H1 (cell line): Measurements from ENCODE around the gene NCF2. TPM values are rescaled to one million over a fixed set of nuclear protein-coding genes. Genes with fewer than 3 reads are reported as not detected.

Experiments
- CTCF ChIA-PET: fragments of 300-600 bp; sonication (Branson Sonifier 250); formaldehyde crosslinking; loops from one replicate; lab custom pipeline; 2021; ENCODE audit not compliant: partially characterized antibody; lab: Charles Lee
- POLR2A ChIA-PET: fragments of 300-600 bp; sonication (Branson Sonifier 250); formaldehyde crosslinking; loops from one replicate; lab custom pipeline; 2021; ENCODE audit warnings: inconsistent platforms; ENCODE audit not compliant: partially characterized antibody; lab: Charles Lee
- DNase-seq, 2 experiments: peaks; one replicate each; pipeline versions ENCODE4 v3.0.0 to v3.0.0-alpha.2; 2010 to 2022; ENCODE audit warnings: low spot score in 2 of 2, low read depth in 1 of 2, mixed read lengths in 1 of 2
- FAIRE-seq: peaks from 2 replicates; lab custom pipeline; 2011; peaks lifted over from hg19 to GRCh38; lab: Jason Lieb, UNC
- H2AFZ ChIP-seq: 2 replicates; pipeline ENCODE4 v1.8.1; 2012; ENCODE audit warnings: low read length, inconsistent platforms
- H2AK5ac ChIP-seq: 2 replicates; pipeline ENCODE4 v1.6.1; 2013; ENCODE audit warnings: low read depth, low read length
- H2BK120ac ChIP-seq: replicated peaks from 2 replicates; pipeline ENCODE3; 2013; ENCODE audit warnings: low read depth, low read length, inconsistent platforms
- H2BK12ac ChIP-seq: 2 replicates; pipeline ENCODE4 v1.6.1; 2013; ENCODE audit warnings: low read depth, low read length
- H2BK15ac ChIP-seq: 2 replicates; pipeline ENCODE4 v1.6.1; 2013; ENCODE audit warnings: low read length
- H2BK20ac ChIP-seq: 2 replicates; pipeline ENCODE4 v1.6.1; 2013; ENCODE audit warnings: low read length
- H2BK5ac ChIP-seq: 2 replicates; pipeline ENCODE4 v1.6.1; 2013; ENCODE audit warnings: low read depth, low read length
- H3K14ac ChIP-seq: 2 replicates; pipeline ENCODE4 v1.6.1; 2013; ENCODE audit warnings: inconsistent platforms; ENCODE audit not compliant: insufficient read length
- H3K18ac ChIP-seq: 2 replicates; pipeline ENCODE4 v1.6.1; 2013; ENCODE audit warnings: low read length; ENCODE audit errors: extremely low read depth
- H3K23ac ChIP-seq: 2 replicates; pipeline ENCODE4 v1.6.1; 2013; ENCODE audit warnings: inconsistent platforms; ENCODE audit not compliant: insufficient read length
- H3K23me2 ChIP-seq: 2 replicates; pipeline ENCODE4 v1.6.1; 2013; ENCODE audit warnings: low read depth, low read length
- H3K27ac ChIP-seq: 2 replicates; pipeline ENCODE4 v1.6.1; 2011; ENCODE audit warnings: low read depth, low read length, inconsistent platforms
- H3K27me3 ChIP-seq, 4 experiments: replicated peaks in 1 of 4; 1 replicate in 1 of 4; 2 replicates in 3 of 4; pipeline versions ENCODE4 v1.6.1 to v1.8.1; 2011 to 2013; ENCODE audit warnings: low read length in 3 of 4, mild to moderate bottlenecking in 3 of 4, inconsistent platforms in 2 of 4, mixed read lengths in 2 of 4, moderate library complexity in 1 of 4; ENCODE audit not compliant: control insufficient read depth in 3 of 4, insufficient read depth in 3 of 4; ENCODE audit errors: extremely low read depth in 1 of 4
- H3K36me3 ChIP-seq, 4 experiments: 2 replicates each; pipeline versions ENCODE4 v1.6.1 to v1.8.1; 2011 to 2013; ENCODE audit warnings: mild to moderate bottlenecking in 4 of 4, low read length in 3 of 4, moderate library complexity in 2 of 4, control low read depth in 1 of 4, inconsistent platforms in 1 of 4; ENCODE audit not compliant: insufficient read depth in 4 of 4, control insufficient read depth in 2 of 4
- H3K4ac ChIP-seq: replicated peaks from 2 replicates; pipeline ENCODE3; 2013; ENCODE audit warnings: low read length, low read depth, mixed read lengths, inconsistent platforms; ENCODE audit not compliant: insufficient read length
- H3K4me1 ChIP-seq, 4 experiments: replicated peaks in 1 of 4; 1 replicate in 1 of 4; 2 replicates in 3 of 4; pipeline versions ENCODE4 v1.6.1 to v1.8.1; 2011 to 2013; ENCODE audit warnings: low read length in 3 of 4, inconsistent platforms in 2 of 4, mixed read lengths in 1 of 4; ENCODE audit not compliant: insufficient read depth in 4 of 4, control insufficient read depth in 3 of 4
- H3K4me2 ChIP-seq, 2 experiments: 2 replicates each; pipeline versions ENCODE4 v1.6.1 to v1.8.1; 2011 to 2013; ENCODE audit warnings: low read depth in 2 of 2, low read length in 2 of 2, control low read depth in 1 of 2, inconsistent platforms in 1 of 2, mild to moderate bottlenecking in 1 of 2; ENCODE audit not compliant: insufficient read depth in 1 of 2
- H3K4me3 ChIP-seq, 4 experiments: fragments of 200-600, 300-600 bp in 1 of 4; sonication (generic), shearing (Covaris generic), sonication (Bioruptor Twin) in 1 of 4; 2 replicates each; pipeline versions ENCODE4 v1.5.1 to v1.8.1; 2011 to 2016; ENCODE audit warnings: low read length in 4 of 4, low read depth in 3 of 4, control low read depth in 2 of 4, inconsistent platforms in 2 of 4, mild to moderate bottlenecking in 2 of 4, mixed read lengths in 1 of 4, moderate library complexity in 1 of 4; ENCODE audit not compliant: insufficient read depth in 2 of 4; ENCODE audit errors: extremely low read depth in 1 of 4
- H3K56ac ChIP-seq: replicated peaks from 2 replicates; pipeline ENCODE3; 2013; ENCODE audit warnings: low read depth, mild to moderate bottlenecking, mixed read lengths, low read length, inconsistent platforms; ENCODE audit not compliant: insufficient read length
- H3K79me1 ChIP-seq: 2 replicates; pipeline ENCODE4 v1.6.1; 2013; ENCODE audit warnings: low read depth, low read length, control low read depth
- H3K79me2 ChIP-seq, 2 experiments: 2 replicates each; pipeline versions ENCODE4 v1.6.1 to v1.8.1; 2012 to 2013; ENCODE audit warnings: low read length in 2 of 2, mild to moderate bottlenecking in 2 of 2, inconsistent platforms in 1 of 2; ENCODE audit not compliant: insufficient read depth in 2 of 2, control insufficient read depth in 1 of 2
- H3K9ac ChIP-seq, 4 experiments: replicated peaks in 1 of 4; 1 replicate in 1 of 4; 2 replicates in 3 of 4; pipeline versions ENCODE4 v1.6.1 to v1.8.1; 2011 to 2013; ENCODE audit warnings: low read depth in 3 of 4, low read length in 3 of 4, control low read depth in 2 of 4, mild to moderate bottlenecking in 2 of 4, moderate library complexity in 2 of 4, inconsistent platforms in 1 of 4; ENCODE audit errors: extremely low read depth in 1 of 4
- H3K9me3 ChIP-seq, 2 experiments: 2 replicates each; pipeline versions ENCODE4 v1.6.1 to v1.8.1; 2012 to 2013; ENCODE audit warnings: mild to moderate bottlenecking in 2 of 2, moderate library complexity in 2 of 2, control low read depth in 1 of 2, inconsistent platforms in 1 of 2, low read depth in 1 of 2, low read length in 1 of 2, mixed read lengths in 1 of 2; ENCODE audit not compliant: insufficient read depth in 2 of 2
- H4K20me1 ChIP-seq, 2 experiments: replicated peaks in 1 of 2; 2 replicates each; pipeline versions ENCODE3 to v1.8.1; 2011 to 2013; ENCODE audit warnings: inconsistent platforms in 2 of 2, low read length in 2 of 2, mild to moderate bottlenecking in 1 of 2; ENCODE audit not compliant: insufficient read depth in 2 of 2, control insufficient read depth in 1 of 2
- H4K5ac ChIP-seq: 2 replicates; pipeline ENCODE4 v1.6.1; 2013; ENCODE audit warnings: low read length, low read depth, mixed read lengths, inconsistent platforms; ENCODE audit not compliant: insufficient read length
- H4K8ac ChIP-seq: 2 replicates; pipeline ENCODE4 v1.8.0; 2013; ENCODE audit warnings: mild to moderate bottlenecking, moderate library complexity, low read length, inconsistent platforms; ENCODE audit not compliant: insufficient read depth; ENCODE audit errors: extremely low read depth
- H4K91ac ChIP-seq: replicated peaks from 2 replicates; pipeline ENCODE3; 2013; ENCODE audit warnings: low read length, mixed read lengths, inconsistent platforms; ENCODE audit not compliant: insufficient read length
- BCL11A ChIP-seq, 2 experiments: IDR thresholded peaks; one replicate each; pipeline ENCODE4 v1.6.1; 2011; ENCODE audit warnings: low read depth in 2 of 2, low read length in 2 of 2, mild to moderate bottlenecking in 2 of 2
- BRCA1 ChIP-seq: IDR thresholded peaks from 2 replicates; pipeline ENCODE4 v1.6.1; 2012; ENCODE audit warnings: low read depth, low read length, improper control_type of control experiment
- CREB1 ChIP-seq: IDR thresholded peaks from 2 replicates; pipeline ENCODE4 v1.6.1; 2012; ENCODE audit warnings: inconsistent platforms
- EGR1 ChIP-seq: IDR thresholded peaks from 2 replicates; pipeline ENCODE4 v1.6.1; 2011; ENCODE audit warnings: low read depth, low read length, borderline replicate concordance
- GTF2F1 ChIP-seq: IDR thresholded peaks from 2 replicates; pipeline ENCODE4 v1.6.1; 2012; ENCODE audit warnings: low read depth, low read length, improper control_type of control experiment, borderline replicate concordance
- HDAC2 ChIP-seq, 2 experiments: fragments of 300-600 bp in 1 of 2; sonication (generic) in 1 of 2; IDR thresholded peaks; 2 replicates each; pipeline ENCODE4 v1.6.1; 2011 to 2012; ENCODE audit warnings: low read depth in 2 of 2, low read length in 2 of 2, mild to moderate bottlenecking in 2 of 2, moderate library complexity in 2 of 2, borderline replicate concordance in 1 of 2, inconsistent platforms in 1 of 2
- KDM1A ChIP-seq: fragments of 200-600, 300-600 bp; sonication (generic); IDR thresholded peaks from 2 replicates; pipeline ENCODE4 v1.7.1; 2016; ENCODE audit warnings: mild to moderate bottlenecking, low read length, borderline replicate concordance
- MAFK ChIP-seq: IDR thresholded peaks from 2 replicates; pipeline ENCODE4 v1.6.1; 2012; ENCODE audit warnings: low read depth, mild to moderate bottlenecking, improper control_type of control experiment, low read length
- POLR2A ChIP-seq, 2 experiments: IDR thresholded peaks; 1 replicate in 1 of 2; 2 replicates in 1 of 2; pipeline ENCODE4 v1.6.1; 2011; ENCODE audit warnings: low read depth in 2 of 2, low read length in 2 of 2, mild to moderate bottlenecking in 2 of 2; ENCODE audit errors: control extremely low read depth in 1 of 2
- POLR2AphosphoS5 ChIP-seq: IDR thresholded peaks from 2 replicates; pipeline ENCODE4 v1.6.1; 2011; ENCODE audit warnings: low read depth, low read length
- RNF2 ChIP-seq: fragments of 200-900, 300-1000 bp; sonication (generic); IDR thresholded peaks from 2 replicates; pipeline ENCODE4 v1.7.1; 2016; ENCODE audit warnings: borderline replicate concordance, low read depth, mild to moderate bottlenecking, antibody characterized with exemption, low read length; ENCODE audit not compliant: poor library complexity, severe bottlenecking; ENCODE audit errors: missing control alignments
- SUZ12 ChIP-seq: fragments of 200-600 bp; sonication (generic); IDR thresholded peaks from 2 replicates; pipeline ENCODE4 v1.6.1; 2012; ENCODE audit warnings: mild to moderate bottlenecking, inconsistent platforms, low read length, moderate library complexity, mixed read lengths
- TAF7 ChIP-seq: optimal IDR thresholded peaks from 2 replicates; pipeline ENCODE3; 2011; ENCODE audit warnings: low read depth, mild to moderate bottlenecking, inconsistent platforms, low read length, moderate library complexity, borderline replicate concordance
- TEAD4 ChIP-seq: IDR thresholded peaks from 2 replicates; pipeline ENCODE4 v1.6.1; 2012; ENCODE audit warnings: low read depth, low read length, inconsistent platforms, mixed read lengths
- WGBS, 2 experiments: shearing (Covaris generic) in 1 of 2; methylation state at CpG; one replicate each; pipeline versions ENCODE4 v1.1.6 to v1.1.7; 2013 to 2015; ENCODE audit warnings: low lambda C conversion rate in 2 of 2, mixed read lengths in 2 of 2, inconsistent platforms in 1 of 2, low coverage in 1 of 2, missing lambda C conversion rate in 1 of 2; ENCODE audit not compliant: insufficient replicate concordance in 2 of 2, insufficient coverage in 1 of 2, insufficient read length in 1 of 2; ENCODE audit errors: extremely low coverage in 1 of 2, missing lambda C conversion rate in 1 of 2; 5-methylcytosine and 5-hydroxymethylcytosine counted together
- polyA plus RNA-seq, 7 experiments: library from polyadenylated mRNA; depleted of rRNA in 3 of 7; stranded (reverse) in 5 of 7; unstranded in 2 of 7; fragments of >200 nt in 5 of 7; fragments of 200-250 nt in 2 of 7; gene quantifications; 1 replicate in 5 of 7; 2 replicates in 1 of 7; 4 replicates in 1 of 7; pipeline versions ENCODE4 v1.2.1 to v1.2.3, GENCODE V29; 2011 to 2013; ENCODE audit warnings: missing spikeins in 2 of 7, mixed read lengths in 2 of 7
- total RNA-seq: library from RNA; stranded (reverse); fragmentation: NEBNext Ultra II Directional; extraction: Animal tissue kit (Norgen Biotek cat#: 25700); gene quantifications from 2 replicates; pipeline ENCODE4 v1.2.1, GENCODE V29; 2021

The NCF2 gene
- total and polyA plus RNA-seq, 2 of the 8 experiments (the other 6 are each of a cell fraction or from before 2014, with no cell fraction given) = not detected

DNA sequence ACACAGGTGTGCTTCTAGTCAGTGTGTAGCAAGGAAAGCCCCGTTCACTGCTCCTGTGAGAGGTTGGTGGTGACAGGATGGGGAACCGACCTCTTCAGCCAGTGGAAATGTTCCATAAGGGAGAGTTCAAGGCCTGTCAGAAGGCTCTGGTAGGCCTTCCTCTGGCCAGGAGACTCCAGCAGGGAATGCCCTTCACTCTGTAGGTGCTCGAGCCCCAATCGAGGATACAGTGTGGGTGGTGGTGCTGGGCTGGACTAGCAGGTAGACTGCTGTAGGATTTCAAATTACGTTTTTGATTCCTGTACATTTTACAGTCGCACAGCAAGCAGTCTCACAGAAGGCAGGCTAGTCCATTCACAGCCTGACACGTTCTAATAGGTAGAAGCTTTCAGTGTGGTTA lies 37.8 kb downstream of the NCF2 start:
- TF ChIP-seq CREB1 (no peak), RNF2 (no peak), POLR2A (IDR thresholded peaks at IDR 0.05; ENCODE audit: control extremely low read depth in 1 of 2, low read depth in 2 of 2, low read length in 2 of 2) (no peak), TAF7 (no peak), SUZ12 (no peak), BCL11A (IDR thresholded peaks at IDR 0.05; ENCODE audit: low read depth in 2 of 2, low read length in 2 of 2) (no peak), MAFK (no peak), EGR1 (no peak), HDAC2 (IDR thresholded peaks at IDR 0.05; ENCODE audit: borderline replicate concordance in 1 of 2, low read depth in 2 of 2, low read length in 2 of 2) (no peak), POLR2AphosphoS5 (no peak), BRCA1 (no peak), TEAD4 (no peak), GTF2F1 (no peak), KDM1A (no peak)
- no peak overlapping the region for H3K18ac ChIP-seq
- H4K5ac ChIP-seq = no peak overlapping the region
- peaks cover 11 to 70% (median 43%) of the 10 kb centered on the region in 4 experiments; a peak in 7 of 8 replicates for H3K36me3 ChIP-seq
- H3K4me2 ChIP-seq = no peak overlapping the region
- no peaks in the 10 kb centered on the region; the same call in 1 of the 2 replicates for H3K79me1 ChIP-seq
- no peaks in the 10 kb centered on the region for H3K79me2 ChIP-seq
- H3K4me1 ChIP-seq = peaks cover 0 to under 1% (median under 1%) of the 10 kb centered on the region in 4 experiments; a peak in 2 of 7 replicates
- no peaks in the 10 kb centered on the region for H3K9me3 ChIP-seq
- H2BK120ac ChIP-seq = no peak overlapping the region
- no peak overlapping the region for H2BK20ac ChIP-seq
- DNase-seq (no peak), FAIRE-seq (no peak)
- no peak overlapping the region for H3K27ac ChIP-seq
- no peak overlapping the region for H2BK15ac ChIP-seq
- H2BK12ac ChIP-seq = no peak overlapping the region
- H4K91ac ChIP-seq = no peak overlapping the region
- WGBS, 2 experiments = 91% methylated on average over 7 of the region's 7 CpGs; no CpG with 5 or more reads in 1 of the 2 experiments
- no peaks in the 10 kb centered on the region for H3K27me3 ChIP-seq
- no peak overlapping the region for H2AK5ac ChIP-seq
- ChIA-PET CTCF (no interaction called here), POLR2A (no interaction called here)
- H3K23me2 ChIP-seq = no peaks in the 10 kb centered on the region
- no peak overlapping the region; the same call in 1 of the 2 replicates for H4K8ac ChIP-seq
- H3K9ac ChIP-seq = no peak overlapping the region
- no peak overlapping the region for H3K4me3 ChIP-seq
- no peak overlapping the region for H2BK5ac ChIP-seq
- H3K56ac ChIP-seq = no peak overlapping the region
- peaks cover 0 to 2% of the 10 kb centered on the region in 2 experiments for H4K20me1 ChIP-seq
- no peak overlapping the region for H3K4ac ChIP-seq
- no peak overlapping the region for H3K14ac ChIP-seq
- no peak overlapping the region for H2AFZ ChIP-seq
- no peak overlapping the region for H3K23ac ChIP-seq
